ENCODE measurements around the gene BRWD1. TPM values are rescaled to one million over a fixed set of nuclear protein-coding genes. Genes with fewer than 3 reads are reported as not detected.

The BRWD1 gene
- total RNA-seq, 1 experiment from 2014 or later = 36.0 TPM

GRCh38 chr21:39189857-39190604 lies 123.4 kb downstream of the BRWD1 start:
- Mint-ChIP-seq H3K9me3 (ENCODE audit: unreplicated experiment) (no peaks in the 10 kb centered on the region), H3K27me3 (ENCODE audit: insufficient read depth, unreplicated experiment) (no peaks in the 10 kb centered on the region), H3K36me3 (ENCODE audit: insufficient read depth, unreplicated experiment) (peaks cover 31% of the 10 kb centered on the region), H3K27ac (ENCODE audit: low read depth, unreplicated experiment) (no peak overlapping the region), H3K4me3 (ENCODE audit: unreplicated experiment) (no peak overlapping the region), H3K4me1 (ENCODE audit: insufficient read depth, unreplicated experiment) (peaks cover 11% of the 10 kb centered on the region)
- DNase-seq (ENCODE audit: unreplicated experiment) = no peak
- ChIA-PET POLR2A (interaction anchor here (0.8 to 2.4 kb wide), 4 partner anchors 8 to 897 kb away, joined by 3 to 11 read pairs (median 3); no protein-coding TSS in a partner anchor), CTCF (no interaction called here)
- no TSS peak for BruUV-seq (replicated peaks)
- TF ChIP-seq CTCF (IDR thresholded peaks at IDR 0.05; ENCODE audit: unreplicated experiment) = no peak
- intact Hi-C loops (cut with micrococcal nuclease) = no loop called here

GRCh38 chr21:39188521-39189139 lies 124.8 kb downstream of the BRWD1 start:
- Mint-ChIP-seq H3K27me3 (ENCODE audit: insufficient read depth, unreplicated experiment) (no peaks in the 10 kb centered on the region), H3K36me3 (ENCODE audit: insufficient read depth, unreplicated experiment) (peaks cover 23% of the 10 kb centered on the region), H3K4me1 (ENCODE audit: insufficient read depth, unreplicated experiment) (peaks cover 11% of the 10 kb centered on the region), H3K4me3 (ENCODE audit: unreplicated experiment) (no peak overlapping the region), H3K9me3 (ENCODE audit: unreplicated experiment) (no peaks in the 10 kb centered on the region), H3K27ac (ENCODE audit: low read depth, unreplicated experiment) (no peak overlapping the region)
- intact Hi-C loops (cut with micrococcal nuclease) = no loop called here
- ChIA-PET POLR2A (interaction anchor here (0.9 to 2.4 kb wide), 3 partner anchors 9 to 161 kb away, joined by 3 to 11 read pairs (median 3); partner anchors contain the start of gene BRWD1), CTCF (no interaction called here)
- BruUV-seq (replicated peaks) = no TSS peak
- no peak for DNase-seq (ENCODE audit: unreplicated experiment)
- TF ChIP-seq CTCF (IDR thresholded peaks at IDR 0.05; ENCODE audit: unreplicated experiment) = no peak

- DNase-seq (ENCODE audit: unreplicated experiment) = no peak
- CTCF ChIA-PET = no interaction called here
- H3K27me3 Mint-ChIP-seq (ENCODE audit: insufficient read depth, unreplicated experiment) = no peaks in the 10 kb centered on the region
- no peaks in the 10 kb centered on the region for H3K9me3 Mint-ChIP-seq (ENCODE audit: unreplicated experiment)
- BruUV-seq (replicated peaks) = no TSS peak
- no peak overlapping the region for H3K4me3 Mint-ChIP-seq (ENCODE audit: unreplicated experiment)
- POLR2A ChIA-PET = interaction anchor here (0.7 to 1.6 kb wide), 6 partner anchors 10 to 1030 kb away, joined by 3 to 4 read pairs (median 3); a partner anchor contains a TSS
- H3K4me1 Mint-ChIP-seq (ENCODE audit: insufficient read depth, unreplicated experiment) = peaks cover 15% of the 10 kb centered on the region
- intact Hi-C loops (cut with micrococcal nuclease) = no loop called here
- no peak for TF ChIP-seq CTCF (IDR thresholded peaks at IDR 0.05; ENCODE audit: unreplicated experiment)
- H3K36me3 Mint-ChIP-seq (ENCODE audit: insufficient read depth, unreplicated experiment) = peaks cover 29% of the 10 kb centered on the region
- H3K27ac Mint-ChIP-seq (ENCODE audit: low read depth, unreplicated experiment) = peak overlapping the region; percentile 14
Observed at GRCh38 chr21:39187141-39187540, 126.3 kb downstream of the BRWD1 start.

GRCh38 chr21:39186676-39187075 lies 126.8 kb downstream of the BRWD1 start:
- H3K27me3 Mint-ChIP-seq (ENCODE audit: insufficient read depth, unreplicated experiment) = no peaks in the 10 kb centered on the region
- peaks cover 19% of the 10 kb centered on the region for H3K4me1 Mint-ChIP-seq (ENCODE audit: insufficient read depth, unreplicated experiment)
- no peaks in the 10 kb centered on the region for H3K9me3 Mint-ChIP-seq (ENCODE audit: unreplicated experiment)
- H3K36me3 Mint-ChIP-seq (ENCODE audit: insufficient read depth, unreplicated experiment) = peaks cover 29% of the 10 kb centered on the region
- intact Hi-C loops (cut with micrococcal nuclease) = no loop called here
- ChIA-PET CTCF (interaction anchor here (0.8 kb wide), 1 partner anchor 201 kb away, joined by 5 read pairs; no protein-coding TSS in a partner anchor), POLR2A (interaction anchor here (0.7 to 1.6 kb wide), 4 partner anchors 10 to 1031 kb away, joined by 3 to 4 read pairs (median 3); no protein-coding TSS in a partner anchor)
- BruUV-seq (replicated peaks) = no TSS peak
- no peak for DNase-seq (ENCODE audit: unreplicated experiment)
- H3K27ac Mint-ChIP-seq (ENCODE audit: low read depth, unreplicated experiment) = peak overlapping the region; percentile 14
- H3K4me3 Mint-ChIP-seq (ENCODE audit: unreplicated experiment) = no peak overlapping the region
- TF ChIP-seq CTCF (IDR thresholded peaks at IDR 0.05; ENCODE audit: unreplicated experiment) = no peak

Data from MCF 10A (cell line).